GM18873 (cell line): ENCODE measurements around the gene FYN.

ENCODE experiments used
- ATAC-seq: cut with Tn5 transposase; IDR thresholded peaks from one replicate; pipeline ENCODE4 v1.9.1; 2021; ENCODE audit warnings: mild to moderate bottlenecking, moderate library complexity, moderate number of reproducible peaks; ENCODE audit not compliant: unreplicated experiment, low FRiP score

The FYN gene

GRCh38 chr6:111623046-111623718 is 250.1 kb downstream of the FYN start:
- ATAC-seq: no peak

- no peak for ATAC-seq
Observed at GRCh38 chr6:111620169-111620568, 253.1 kb downstream of the FYN start.

GRCh38 chr6:111618407-111618806 is 254.8 kb downstream of the FYN start:
- ATAC-seq: no peak

- ATAC-seq: no peak
Observed at GRCh38 chr6:111617149-111617548, 256.1 kb downstream of the FYN start.

- no peak for ATAC-seq
Observed at GRCh38 chr6:111615916-111616612, 257.2 kb downstream of the FYN start.

- no peak for ATAC-seq
Observed at GRCh38 chr6:111614833-111615582, 258.2 kb downstream of the FYN start.

GRCh38 chr6:111612379-111612778 is 260.9 kb downstream of the FYN start:
- ATAC-seq: no peak

GRCh38 chr6:111610548-111611172 is 262.6 kb downstream of the FYN start:
- ATAC-seq: no peak
